Head of caudate nucleus (tissue), 42 donors: ENCODE measurements around the gene MYCBPAP.
"Not testable (repeated sequence)": the region's sequence is repeated elsewhere in the genome, so short reads cannot be mapped to it uniquely, and the experiment has no call there.

Source experiments
- DNase-seq, 42 donors: peaks; one replicate each; pipeline versions ENCODE4 v3.0.0 to v3.0.0-alpha.2; 2020 to 2021; ENCODE audit warnings: mixed read lengths in 7 of 42
- intact Hi-C: fragments of 100-400 bp; cut with DNase I; formaldehyde crosslinking; loops from one replicate; pipeline ENCODE4 v1.15.0; 2022

MYCBPAP gene

GRCh38 chr17:50469671-50470305 is 38.5 kb upstream of the MYCBPAP start:
- intact Hi-C loops, result no loop called here
- DNase-seq, result no peak

DNA sequence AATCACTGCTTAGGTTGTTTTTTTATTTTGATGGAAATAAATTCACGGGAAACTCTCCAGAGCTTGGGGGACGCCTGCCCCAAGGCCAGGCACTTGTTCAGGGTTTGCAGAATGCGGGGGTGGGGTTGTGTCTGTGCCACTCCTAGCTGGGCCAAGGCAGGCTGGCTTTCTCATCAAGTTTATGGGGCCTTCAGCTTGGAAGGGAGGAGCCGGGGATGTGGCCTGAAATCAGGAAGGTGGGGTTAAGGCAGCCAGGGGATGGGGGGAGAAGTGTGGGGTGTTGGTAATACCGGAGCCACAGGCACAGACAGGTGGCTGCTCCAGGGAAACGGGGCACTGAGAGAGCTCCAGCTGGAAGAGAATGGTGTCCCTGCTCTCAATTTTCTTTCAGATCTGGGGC is 37.8 kb upstream of the MYCBPAP start:
- intact Hi-C loops, result no loop called here
- DNase-seq, result peak in 1 of 42 donors; percentile 27

DNA sequence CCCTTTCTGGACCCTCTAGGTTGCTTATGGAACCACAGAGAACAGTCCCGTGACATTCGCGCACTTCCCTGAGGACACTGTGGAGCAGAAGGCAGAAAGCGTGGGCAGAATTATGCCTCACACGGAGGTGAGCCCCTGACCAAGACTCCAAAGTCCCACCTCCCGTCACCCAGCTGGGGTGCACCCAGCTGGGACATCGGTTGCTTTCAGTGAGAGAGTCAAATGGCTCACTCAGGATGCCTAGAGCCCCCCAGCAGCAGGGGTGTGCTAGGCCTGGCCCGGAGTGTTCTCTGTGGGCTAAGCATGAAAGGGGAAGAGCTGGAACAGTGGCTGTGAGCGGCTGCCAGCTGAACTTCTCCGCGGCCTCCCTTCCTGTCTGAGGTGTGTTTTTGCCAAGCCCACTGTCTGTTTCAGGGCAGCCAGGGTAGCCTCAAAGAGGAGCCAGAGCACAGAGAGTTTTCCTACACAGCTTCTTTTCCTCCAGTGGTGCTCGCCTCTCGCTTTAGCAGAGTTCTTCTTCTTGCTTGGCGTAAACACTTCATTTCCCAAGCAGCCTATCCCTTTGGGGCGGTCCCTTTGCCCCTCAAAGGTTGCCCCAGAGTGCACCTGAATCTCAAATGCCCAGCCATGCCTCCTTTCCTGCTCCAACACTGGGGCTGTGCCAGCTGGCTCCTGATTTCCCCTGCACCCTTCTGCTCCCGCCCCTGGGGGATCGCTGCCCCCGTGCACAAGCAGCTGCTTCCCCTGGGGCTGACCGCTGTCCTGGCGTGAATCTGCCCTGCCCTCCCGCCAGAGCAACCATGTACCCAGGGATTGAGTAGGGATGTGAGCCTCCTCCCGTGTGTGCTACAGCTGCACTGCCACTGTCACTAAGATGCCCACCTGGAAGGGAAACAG is 37.0 kb upstream of the MYCBPAP start:
- intact Hi-C loops, result no loop called here
- DNase-seq, result peak in 1 of 42 donors; percentile 23

GRCh38 chr17:50472286-50472685 is 36.0 kb upstream of the MYCBPAP start:
- intact Hi-C loops, result no loop called here
- DNase-seq, result no peak

GRCh38 chr17:50472761-50473161 is 35.5 kb upstream of the MYCBPAP start:
- intact Hi-C loops, result not testable (repeated sequence)

GRCh38 chr17:50473901-50474300 is 34.3 kb upstream of the MYCBPAP start:
- intact Hi-C loops, result no loop called here
- no peak for DNase-seq

More at GRCh38 chr17:50472761-50473161, 35.5 kb upstream of the MYCBPAP start:
- peak in 14 of 42 donors; percentile 28 to 71 (median 52) for DNase-seq

DNA sequence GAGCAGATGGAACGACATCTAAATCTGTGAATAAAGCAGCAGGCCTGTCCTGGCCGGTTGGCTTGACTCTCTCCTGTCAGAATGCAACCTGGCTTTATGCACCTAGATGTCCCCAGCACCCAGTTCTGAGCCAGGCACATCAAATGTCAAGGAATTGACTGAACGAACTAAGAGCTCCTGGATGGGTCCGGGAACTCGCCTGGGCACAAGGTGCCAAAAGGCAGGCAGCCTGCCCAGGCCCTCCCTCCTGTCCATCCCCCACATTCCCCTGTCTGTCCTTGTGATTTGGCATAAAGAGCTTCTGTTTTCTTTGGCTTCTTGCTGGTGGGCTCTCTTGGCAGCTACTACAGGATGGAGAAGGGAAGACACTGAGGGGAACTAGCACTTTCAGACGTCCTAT is 33.7 kb upstream of the MYCBPAP start:
- DNase-seq, result no peak
- intact Hi-C loops, result no loop called here

- peak in 1 of 42 donors; percentile 23 for DNase-seq
- intact Hi-C loops, result no loop called here
Observed at GRCh38 chr17:50475362-50475761, 32.9 kb upstream of the MYCBPAP start.

- intact Hi-C loops, DNase-seq: not testable (repeated sequence)
Observed at GRCh38 chr17:50475775-50476544, 32.3 kb upstream of the MYCBPAP start.

DNA sequence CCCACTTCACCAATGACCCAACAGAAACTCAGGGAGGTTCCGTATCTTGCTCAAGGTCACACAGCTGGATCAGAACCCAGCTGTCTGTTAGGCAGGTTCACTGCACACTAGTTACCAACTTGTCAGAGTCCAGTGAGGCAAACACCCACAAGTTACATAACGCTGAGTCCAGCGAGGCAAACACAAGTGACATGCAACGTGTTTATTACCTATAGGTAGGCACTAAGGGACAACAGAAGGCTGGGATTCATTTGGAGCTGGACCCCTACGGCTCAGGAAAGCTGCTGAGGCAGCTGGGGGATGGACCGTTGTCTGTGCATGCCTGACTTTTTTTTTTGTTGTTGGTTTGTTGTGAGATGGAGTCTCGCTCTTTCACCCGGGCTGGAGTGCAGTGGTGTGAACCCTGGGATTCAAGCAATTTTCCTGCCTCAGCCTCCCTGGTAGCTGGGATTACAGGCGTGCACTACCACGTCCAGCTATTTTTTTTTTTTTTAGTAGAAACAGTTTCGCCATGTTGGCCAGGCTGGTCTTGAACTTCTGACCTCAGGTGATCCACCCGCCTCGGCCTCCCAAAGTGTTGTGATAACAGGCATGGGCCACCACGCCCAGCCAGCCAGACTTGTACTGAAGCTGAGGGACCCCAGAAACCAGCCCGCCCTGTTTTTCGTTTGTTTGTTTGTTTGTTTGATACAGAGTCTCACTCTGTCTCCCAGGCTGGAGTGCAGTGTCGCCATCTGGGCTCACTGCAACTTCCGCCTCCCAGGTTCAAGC is 31.5 kb upstream of the MYCBPAP start:
- no peak for DNase-seq
- intact Hi-C loops, result no loop called here

- DNase-seq, result no peak
- intact Hi-C loops, result no loop called here
Observed at GRCh38 chr17:50477976-50478375, 30.3 kb upstream of the MYCBPAP start.

DNA sequence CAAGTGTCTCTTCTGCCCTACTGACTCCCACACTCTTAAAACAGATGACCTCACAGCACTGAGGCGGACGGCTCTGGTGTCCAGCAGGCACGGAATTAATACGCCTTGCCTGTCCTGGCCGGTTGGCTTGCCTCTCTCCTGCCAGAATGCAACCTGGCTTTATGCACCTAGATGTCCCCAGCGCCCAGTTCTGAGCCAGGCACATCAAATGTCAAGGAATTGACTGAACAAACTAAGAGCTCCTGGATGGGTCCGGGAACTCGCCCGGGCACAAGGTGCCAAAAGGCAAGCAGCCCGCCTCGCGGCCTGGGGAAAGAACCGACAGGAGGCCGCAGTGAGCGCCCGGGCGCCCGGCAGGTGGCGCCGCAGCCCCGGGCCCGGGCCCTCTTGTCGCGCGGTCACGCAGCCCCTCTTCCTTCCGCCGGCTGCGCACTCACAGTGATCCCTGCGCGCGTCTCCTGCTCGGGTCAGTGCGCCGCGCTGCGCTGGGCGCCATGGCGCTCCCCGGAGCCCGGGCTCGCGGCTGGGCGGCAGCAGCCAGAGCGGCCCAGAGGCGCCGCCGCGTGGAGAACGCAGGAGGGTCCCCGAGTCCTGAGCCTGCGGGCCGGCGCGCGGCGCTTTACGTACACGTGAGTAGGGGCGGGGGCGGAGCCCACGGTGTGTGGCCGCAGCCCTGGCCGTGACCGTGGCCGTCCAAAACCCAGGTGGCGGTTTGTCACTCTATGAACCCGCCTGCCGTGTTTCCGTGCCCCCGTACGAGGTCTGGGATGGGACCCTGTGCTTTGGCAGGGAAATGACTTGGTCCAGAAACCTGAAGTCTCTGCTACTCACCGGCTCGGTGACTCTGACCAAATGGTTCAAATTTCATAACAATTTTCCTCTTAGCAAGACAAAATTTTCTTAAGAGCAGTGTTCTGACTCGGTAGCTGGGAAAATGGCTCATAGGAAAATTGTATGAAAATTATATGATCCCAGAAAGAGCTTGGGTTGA is 29.6 kb upstream of the MYCBPAP start, which contains the start of gene RSAD1:
Gene RSAD1 (plus strand): TSS at position 470 of the 991 bp plus-strand sequence. CDS start 25 bp downstream, at position 495.
- intact Hi-C loops, result no loop called here
- DNase-seq, result peak; percentile 58 to 93 (median 86)

DNA sequence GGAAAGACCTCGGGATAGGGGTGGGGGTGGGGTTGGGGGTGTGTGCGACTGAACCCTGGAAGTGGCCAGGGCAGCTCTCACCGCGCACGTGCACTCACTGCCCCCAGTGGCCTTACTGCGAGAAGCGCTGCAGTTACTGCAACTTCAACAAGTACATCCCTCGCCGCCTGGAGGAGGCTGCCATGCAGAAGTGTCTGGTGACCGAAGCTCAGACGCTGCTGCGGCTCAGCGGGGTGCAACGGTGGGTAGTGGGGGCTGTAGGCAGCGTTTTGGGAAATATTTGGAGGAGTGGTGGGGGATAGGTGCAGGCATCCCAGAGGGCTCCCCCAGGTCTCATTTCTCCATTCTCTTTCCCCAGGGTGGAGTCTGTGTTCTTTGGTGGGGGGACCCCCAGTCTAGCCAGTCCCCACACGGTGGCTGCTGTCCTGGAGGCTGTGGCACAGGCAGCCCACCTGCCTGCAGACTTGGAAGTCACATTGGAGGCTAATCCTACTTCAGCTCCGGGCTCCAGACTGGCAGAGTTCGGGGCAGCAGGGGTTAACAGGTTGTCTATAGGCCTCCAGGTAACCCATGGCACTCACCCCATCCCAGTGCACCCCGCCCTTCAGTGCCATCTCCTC is 28.6 kb upstream of the MYCBPAP start:
- peak in 40 of 42 donors; percentile 26 to 79 (median 58) for DNase-seq
- intact Hi-C loops, result loop anchor here (5.0 kb wide), 1 partner anchor 63 kb away; no protein-coding TSS in a partner anchor

- intact Hi-C loops, result loop anchor here (5.0 kb wide), 1 partner anchor 62 kb away; no protein-coding TSS in a partner anchor
- no peak for DNase-seq
Observed at GRCh38 chr17:50480142-50480764, 28.0 kb upstream of the MYCBPAP start.

GRCh38 chr17:50480854-50481490 is 27.3 kb upstream of the MYCBPAP start:
- intact Hi-C loops, result loop anchor here (5.0 kb wide), 1 partner anchor 61 kb away; no protein-coding TSS in a partner anchor
- DNase-seq, result no peak

DNA sequence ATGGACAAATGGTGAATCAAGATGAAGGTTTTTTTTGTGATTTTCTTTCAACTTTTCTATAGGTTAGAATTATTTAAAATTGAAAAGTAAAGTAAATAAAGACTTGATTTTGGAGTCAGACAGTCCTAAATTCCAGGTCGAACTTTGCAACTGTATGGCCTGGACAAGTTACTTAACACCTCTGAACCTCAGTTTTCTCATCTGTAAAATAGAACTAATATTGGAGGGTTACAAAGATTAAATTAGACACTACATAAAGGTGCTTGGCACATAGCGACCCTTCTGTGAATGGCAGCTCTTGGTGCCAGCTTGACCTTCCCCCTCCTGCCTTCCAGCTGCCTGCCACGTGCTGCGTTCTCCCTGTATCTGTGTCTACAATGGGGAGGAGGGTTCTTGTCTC is 26.6 kb upstream of the MYCBPAP start:
- no peak for DNase-seq
- intact Hi-C loops, result loop anchor here (5.0 kb wide), 1 partner anchor 61 kb away; no protein-coding TSS in a partner anchor
